GM12891 (cell line): ENCODE measurements around the gene GLRX3.

Source experiments
- POLR2A ChIP-seq: IDR thresholded peaks from 2 replicates; pipeline ENCODE4 v1.6.1; 2011; ENCODE audit warnings: low read depth, low read length, control low read depth
- POLR2AphosphoS5 ChIP-seq: IDR thresholded peaks from 2 replicates; pipeline ENCODE4 v1.6.1; 2011; ENCODE audit warnings: low read depth, low read length, control low read depth
- SPI1 ChIP-seq: IDR thresholded peaks from 2 replicates; pipeline ENCODE4 v1.6.1; 2011; ENCODE audit warnings: low read depth, low read length, control low read depth
- TAF1 ChIP-seq: IDR thresholded peaks from 2 replicates; pipeline ENCODE4 v1.6.1; 2011; ENCODE audit warnings: low read depth, low read length, control low read depth

DNA sequence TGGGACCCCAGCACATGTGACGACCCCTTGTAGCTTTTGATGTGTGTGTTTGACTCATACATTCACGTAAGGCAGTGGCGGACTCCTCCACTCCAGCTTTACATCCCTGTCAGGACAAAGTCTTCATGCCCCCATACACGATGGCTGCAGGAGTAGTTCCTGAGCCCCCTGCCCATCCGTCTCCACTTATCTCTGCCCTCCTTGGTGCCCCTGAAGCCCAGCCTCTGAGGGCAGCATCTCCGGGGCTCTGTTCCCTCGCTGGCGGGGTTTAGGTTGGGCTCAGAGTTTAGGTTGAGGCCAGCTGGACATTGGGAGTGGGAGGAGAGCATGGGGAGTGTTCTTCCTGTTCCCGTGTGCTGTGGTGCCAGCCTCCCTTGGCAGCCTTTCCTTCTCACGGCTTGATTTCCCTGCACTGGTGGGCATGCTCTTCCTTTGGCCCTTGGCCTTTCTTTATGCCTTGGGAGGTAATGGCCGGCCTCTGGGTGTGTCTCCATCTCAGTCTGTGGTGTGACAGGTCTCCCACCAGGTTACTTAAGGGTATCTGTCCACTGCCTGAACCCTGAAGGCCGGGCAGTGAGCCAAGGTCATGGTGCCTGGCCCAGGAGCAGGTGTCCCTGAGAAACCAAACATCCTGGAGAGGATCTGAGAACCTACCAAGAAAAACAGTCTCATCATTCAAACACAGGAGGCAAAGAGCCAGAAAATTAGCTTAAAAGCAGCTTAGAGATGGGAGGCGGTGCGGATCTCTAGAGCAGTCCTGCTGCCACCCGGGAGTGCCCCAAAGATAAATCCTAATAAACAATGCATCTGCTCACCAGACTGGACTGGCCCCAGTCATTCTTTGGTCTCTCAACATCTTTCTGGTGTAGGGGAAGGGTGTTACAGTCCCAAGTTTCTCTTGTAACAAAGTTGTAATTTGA lies 85.5 kb downstream of the GLRX3 start:
- TF ChIP-seq POLR2A (no peak), TAF1 (no peak), SPI1 (no peak), POLR2AphosphoS5 (no peak)
